GM23338 (cell line): ENCODE data around the gene DISP3.

Source experiments
- POLR2AphosphoS5 ChIP-seq: IDR thresholded peaks from 2 replicates; pipeline ENCODE4 v1.6.1; 2016; ENCODE audit warnings: antibody characterized with exemption, low read depth
- TF ChIP-seq, protein P1 (sequence below), 2 experiments: fragments of 200-600 bp in 1 of 2; sonication (generic) in 1 of 2; conservative IDR thresholded peaks; 2 replicates each; pipeline versions ENCODE4 v1.5.1 to v1.6.1; 2016 to 2017; ENCODE audit warnings: antibody characterized with exemption in 2 of 2, low read depth in 2 of 2, mild to moderate bottlenecking in 2 of 2, moderate library complexity in 1 of 2

DNA sequence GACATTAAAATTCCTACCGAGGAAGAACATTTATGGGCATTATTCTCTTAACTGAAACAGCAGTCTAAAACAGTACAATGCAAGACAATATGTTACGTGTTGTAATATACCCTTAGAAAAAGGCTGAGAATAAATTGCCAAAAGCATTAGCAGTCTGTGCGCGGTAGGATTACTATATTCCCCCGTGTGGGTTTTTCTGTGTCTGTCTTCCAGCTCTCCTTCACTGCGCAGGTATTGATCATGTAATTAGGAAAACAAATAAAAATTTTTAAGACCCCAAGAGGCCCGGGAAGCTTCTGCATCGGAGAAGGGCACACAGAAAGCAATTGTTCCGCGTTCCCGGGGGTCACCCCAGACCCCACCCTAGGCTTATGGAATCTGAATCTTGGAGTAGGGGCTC, 106.4 kb downstream of the DISP3 start:
- TF ChIP-seq, protein P1, sequence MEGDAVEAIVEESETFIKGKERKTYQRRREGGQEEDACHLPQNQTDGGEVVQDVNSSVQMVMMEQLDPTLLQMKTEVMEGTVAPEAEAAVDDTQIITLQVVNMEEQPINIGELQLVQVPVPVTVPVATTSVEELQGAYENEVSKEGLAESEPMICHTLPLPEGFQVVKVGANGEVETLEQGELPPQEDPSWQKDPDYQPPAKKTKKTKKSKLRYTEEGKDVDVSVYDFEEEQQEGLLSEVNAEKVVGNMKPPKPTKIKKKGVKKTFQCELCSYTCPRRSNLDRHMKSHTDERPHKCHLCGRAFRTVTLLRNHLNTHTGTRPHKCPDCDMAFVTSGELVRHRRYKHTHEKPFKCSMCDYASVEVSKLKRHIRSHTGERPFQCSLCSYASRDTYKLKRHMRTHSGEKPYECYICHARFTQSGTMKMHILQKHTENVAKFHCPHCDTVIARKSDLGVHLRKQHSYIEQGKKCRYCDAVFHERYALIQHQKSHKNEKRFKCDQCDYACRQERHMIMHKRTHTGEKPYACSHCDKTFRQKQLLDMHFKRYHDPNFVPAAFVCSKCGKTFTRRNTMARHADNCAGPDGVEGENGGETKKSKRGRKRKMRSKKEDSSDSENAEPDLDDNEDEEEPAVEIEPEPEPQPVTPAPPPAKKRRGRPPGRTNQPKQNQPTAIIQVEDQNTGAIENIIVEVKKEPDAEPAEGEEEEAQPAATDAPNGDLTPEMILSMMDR (conservative IDR thresholded peaks at IDR 0.05; ENCODE audit: low read depth in 2 of 2) = no peak
- TF ChIP-seq POLR2AphosphoS5 = no peak
